HG03025 (cell line): ENCODE measurements around the gene NRP1.

Source experiments
- ATAC-seq: cut with Tn5 transposase; IDR thresholded peaks from one replicate; pipeline ENCODE4 v1.9.1; 2021; ENCODE audit warnings: mild to moderate bottlenecking, moderate library complexity; ENCODE audit not compliant: unreplicated experiment, low FRiP score

The NRP1 gene

GRCh38 chr10:33352175-33352574 lies 17.7 kb upstream of the NRP1 start:
- no peak for ATAC-seq

GRCh38 chr10:33350041-33350440 lies 15.6 kb upstream of the NRP1 start:
- no peak for ATAC-seq

- no peak for ATAC-seq
Observed at GRCh38 chr10:33349268-33349667, 14.8 kb upstream of the NRP1 start.

- ATAC-seq, result no peak
Observed at GRCh38 chr10:33347211-33347610, 12.7 kb upstream of the NRP1 start.

- ATAC-seq, result no peak
Observed at GRCh38 chr10:33345236-33345635, 10.8 kb upstream of the NRP1 start.

GRCh38 chr10:33344676-33345075 lies 10.2 kb upstream of the NRP1 start:
- ATAC-seq, result no peak

- ATAC-seq, result no peak
Observed at GRCh38 chr10:33341637-33342036, 7.2 kb upstream of the NRP1 start.

GRCh38 chr10:33337326-33337957 lies 3.0 kb upstream of the NRP1 start:
- ATAC-seq, result no peak

GRCh38 chr10:33336582-33337325 lies 2.3 kb upstream of the NRP1 start:
- no peak for ATAC-seq

- ATAC-seq, result no peak
Observed at GRCh38 chr10:33335801-33336581, 1.5 kb upstream of the NRP1 start.

GRCh38 chr10:33335551-33335800 lies 1.0 kb upstream of the NRP1 start:
- no peak for ATAC-seq

GRCh38 chr10:33334805-33335550 lies 511 bp upstream of the NRP1 start:
- no peak for ATAC-seq

- ATAC-seq, result no peak
Observed at GRCh38 chr10:33333260-33334101, 986 bp downstream of the NRP1 start.

- ATAC-seq, result no peak
Observed at GRCh38 chr10:33332183-33333065, 2.0 kb downstream of the NRP1 start.

GRCh38 chr10:33331379-33331694 lies 3.1 kb downstream of the NRP1 start:
- no peak for ATAC-seq

GRCh38 chr10:33330543-33331378 lies 3.7 kb downstream of the NRP1 start:
- ATAC-seq, result no peak

GRCh38 chr10:33329178-33329577 lies 5.3 kb downstream of the NRP1 start:
- no peak for ATAC-seq

GRCh38 chr10:33328253-33328652 lies 6.2 kb downstream of the NRP1 start:
- ATAC-seq, result no peak

GRCh38 chr10:33327751-33328150 lies 6.7 kb downstream of the NRP1 start:
- no peak for ATAC-seq
